Measurements from ENCODE around the gene PLPPR3.

DNA sequence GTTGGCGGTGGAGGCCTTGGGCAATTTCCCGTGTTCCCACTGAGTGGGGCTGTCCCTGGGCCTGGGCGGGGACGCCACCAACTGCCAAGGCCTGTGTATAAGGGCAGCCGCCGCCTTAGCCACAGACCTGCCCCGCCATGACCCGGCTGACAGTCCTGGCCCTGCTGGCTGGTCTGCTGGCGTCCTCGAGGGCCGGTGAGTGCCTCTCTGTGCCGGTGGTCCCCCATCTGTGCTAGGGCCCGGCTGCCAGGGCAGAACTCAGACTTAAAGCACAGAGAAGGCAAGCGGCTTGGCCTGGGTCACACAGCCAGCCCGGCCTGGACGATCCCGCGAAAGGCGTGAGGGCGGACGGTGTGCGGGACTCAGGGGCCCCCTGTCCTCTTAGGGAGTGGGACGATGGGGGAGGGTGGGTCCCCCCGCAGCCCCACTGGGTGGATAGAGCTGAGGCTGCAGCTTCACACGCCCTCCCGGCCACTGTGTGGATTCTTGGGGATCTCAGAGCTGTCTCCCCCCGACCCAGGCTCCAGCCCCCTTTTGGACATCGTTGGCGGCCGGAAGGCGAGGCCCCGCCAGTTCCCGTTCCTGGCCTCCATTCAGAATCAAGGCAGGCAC is 6.1 kb upstream of the PLPPR3 start, which contains the start of gene AZU1:
- TF ChIP-seq POLR2A (IDR thresholded peaks at IDR 0.05) (no peak), POLR2AphosphoS5 (IDR thresholded peaks at IDR 0.05; ENCODE audit: insufficient read depth in 1 of 2, low read depth in 1 of 2) (no peak)
- TF ChIP-seq, protein P1, sequence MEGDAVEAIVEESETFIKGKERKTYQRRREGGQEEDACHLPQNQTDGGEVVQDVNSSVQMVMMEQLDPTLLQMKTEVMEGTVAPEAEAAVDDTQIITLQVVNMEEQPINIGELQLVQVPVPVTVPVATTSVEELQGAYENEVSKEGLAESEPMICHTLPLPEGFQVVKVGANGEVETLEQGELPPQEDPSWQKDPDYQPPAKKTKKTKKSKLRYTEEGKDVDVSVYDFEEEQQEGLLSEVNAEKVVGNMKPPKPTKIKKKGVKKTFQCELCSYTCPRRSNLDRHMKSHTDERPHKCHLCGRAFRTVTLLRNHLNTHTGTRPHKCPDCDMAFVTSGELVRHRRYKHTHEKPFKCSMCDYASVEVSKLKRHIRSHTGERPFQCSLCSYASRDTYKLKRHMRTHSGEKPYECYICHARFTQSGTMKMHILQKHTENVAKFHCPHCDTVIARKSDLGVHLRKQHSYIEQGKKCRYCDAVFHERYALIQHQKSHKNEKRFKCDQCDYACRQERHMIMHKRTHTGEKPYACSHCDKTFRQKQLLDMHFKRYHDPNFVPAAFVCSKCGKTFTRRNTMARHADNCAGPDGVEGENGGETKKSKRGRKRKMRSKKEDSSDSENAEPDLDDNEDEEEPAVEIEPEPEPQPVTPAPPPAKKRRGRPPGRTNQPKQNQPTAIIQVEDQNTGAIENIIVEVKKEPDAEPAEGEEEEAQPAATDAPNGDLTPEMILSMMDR (IDR thresholded peaks at IDR 0.05), result no peak

Data from vagina (tissue), 2 donors.